Heart left ventricle (tissue), 16 donors: ENCODE data around the gene PYGL. TPM values are rescaled to one million over a fixed set of nuclear protein-coding genes. Genes with fewer than 3 reads are reported as not detected.

Source experiments
- ATAC-seq, 4 donors: fragments of 200-7000 bp; cut with Tn5 transposase; one replicate each; pipeline ENCODE4 v1.9.1; 2020 to 2022; ENCODE audit warnings: moderate library complexity in 4 of 4, mild to moderate bottlenecking in 3 of 4, moderate number of reproducible peaks in 1 of 4
- DNase-seq, 5 donors: peaks; one replicate each; pipeline ENCODE4 v3.0.0-alpha.2; 2020
- H3K27ac ChIP-seq, 12 donors: fragments of 200-600 bp; sonication (generic) in 4 of 12; one replicate each; pipeline versions ENCODE4 v1.5.0 to v1.8.0; 2016 to 2022; ENCODE audit warnings: mild to moderate bottlenecking in 2 of 12
- H3K27me3 ChIP-seq, 9 donors: fragments of 200-600 bp; sonication (generic) in 2 of 9; one replicate each; pipeline versions ENCODE4 v1.5.1 to v1.8.0; 2016 to 2022; ENCODE audit warnings: mild to moderate bottlenecking in 3 of 9
- H3K36me3 ChIP-seq, 9 donors: fragments of 200-600 bp; sonication (generic) in 2 of 9; one replicate each; pipeline versions ENCODE4 v1.5.0 to v1.8.0; 2018 to 2022; ENCODE audit warnings: mild to moderate bottlenecking in 2 of 9
- H3K4me1 ChIP-seq, 12 donors: fragments of 200-600 bp; sonication (generic) in 4 of 12; one replicate each; pipeline versions ENCODE4 v1.5.0 to v1.8.0; 2016 to 2022; ENCODE audit warnings: mild to moderate bottlenecking in 3 of 12
- H3K4me3 ChIP-seq, 12 donors: fragments of 200-600 bp; sonication (generic) in 4 of 12; one replicate each; pipeline versions ENCODE4 v1.5.0 to v1.8.0; 2017 to 2022; ENCODE audit warnings: mild to moderate bottlenecking in 9 of 12, moderate library complexity in 4 of 12
- H3K9me3 ChIP-seq, 12 donors: fragments of 200-600 bp; sonication (generic) in 4 of 12; one replicate each; pipeline versions ENCODE4 v1.5.0 to v1.8.0; 2016 to 2022; ENCODE audit warnings: mild to moderate bottlenecking in 1 of 12
- CTCF ChIP-seq, 12 donors: fragments of 200-600 bp; sonication (generic) in 4 of 12; IDR thresholded peaks; one replicate each; pipeline versions ENCODE4 v1.5.0 to v1.8.0; 2018 to 2022; ENCODE audit warnings: antibody characterized with exemption in 12 of 12, mild to moderate bottlenecking in 5 of 12
- POLR2A ChIP-seq, 2 donors: fragments of 450-650 bp; IDR thresholded peaks; one replicate each; pipeline ENCODE4 v1.6.1; 2017; ENCODE audit warnings: antibody characterized with exemption in 2 of 2, mild to moderate bottlenecking in 2 of 2, moderate library complexity in 2 of 2
- WGBS, 4 donors: extraction: QIAGEN DNeasy Blood & Tissue Kit in 2 of 4; methylation state at CpG; one replicate each; pipeline versions ENCODE4 v1.1.5 to v1.1.7; 2013 to 2018; 5-methylcytosine and 5-hydroxymethylcytosine counted together
- intact Hi-C, 10 donors: fragments of 100-400 bp; cut with DNase I; formaldehyde crosslinking; loops; one replicate each; pipeline versions ENCODE4 v1.11.1 to v1.14.2; 2022
- polyA plus RNA-seq, 2 donors: library from polyadenylated mRNA; stranded (reverse); fragments of 200-250 nt; gene quantifications; one replicate each; pipeline ENCODE4 v1.2.3, GENCODE V29; 2013
- total RNA-seq, 9 donors: library from RNA; depleted of rRNA in 2 of 9; stranded (reverse); fragments of >200 nt in 2 of 9; fragmentation: NEBNext Ultra II Directional in 3 of 9; extraction: Animal tissue kit (Norgen Biotek cat#: 25700) in 3 of 9; gene quantifications; one replicate each; pipeline versions ENCODE4 v1.1.0 to v1.2.4, GENCODE V29; 2016 to 2023
- donor health status: ischemic (EF 13 %, LVEDD 7.1; RV severe dilation, severe dysfunction).
- donor health status: healthy with polysubstance abuse.
- donor health status: DM: no; HTN: yes; CAD: no.
- donor health status: DM: no; HTN: no; CAD: no.
- donor health status: ischemic (EF 25% LVEDD 6.9; RV normal size, moderate dysfunction).
- donor health status: ischemic (EF 25% LVEDD 5.7; RV mildly dilated, moderate dysfunction).
- donor health status: healthy.
- donor health status: DM: yes; HTN: yes; CAD: no.
- donor health status: ischemic (EF 35%, LVEDD 5.7; RV mildly dilated, moderate dysfunction).
- donor health status: nonischemic (EF 11% LVEDD 7.7; RV severe dilation, severe dysfunction).
- donor health status: DM: yes; HTN: yes; CAD: no.
- donor health status: PGD.
- donor health status: ischemic (EF 29% LVEDD 5.4; RV normal size, mild dysfunction).
- donor health status: nonischemic (EF 23%, LVEDD 6.1; RV moderate dilation, normal function).

Gene PYGL
- total and polyA plus RNA-seq, 11 donors = 2.3 to 25.5 (median 6.7) TPM

DNA sequence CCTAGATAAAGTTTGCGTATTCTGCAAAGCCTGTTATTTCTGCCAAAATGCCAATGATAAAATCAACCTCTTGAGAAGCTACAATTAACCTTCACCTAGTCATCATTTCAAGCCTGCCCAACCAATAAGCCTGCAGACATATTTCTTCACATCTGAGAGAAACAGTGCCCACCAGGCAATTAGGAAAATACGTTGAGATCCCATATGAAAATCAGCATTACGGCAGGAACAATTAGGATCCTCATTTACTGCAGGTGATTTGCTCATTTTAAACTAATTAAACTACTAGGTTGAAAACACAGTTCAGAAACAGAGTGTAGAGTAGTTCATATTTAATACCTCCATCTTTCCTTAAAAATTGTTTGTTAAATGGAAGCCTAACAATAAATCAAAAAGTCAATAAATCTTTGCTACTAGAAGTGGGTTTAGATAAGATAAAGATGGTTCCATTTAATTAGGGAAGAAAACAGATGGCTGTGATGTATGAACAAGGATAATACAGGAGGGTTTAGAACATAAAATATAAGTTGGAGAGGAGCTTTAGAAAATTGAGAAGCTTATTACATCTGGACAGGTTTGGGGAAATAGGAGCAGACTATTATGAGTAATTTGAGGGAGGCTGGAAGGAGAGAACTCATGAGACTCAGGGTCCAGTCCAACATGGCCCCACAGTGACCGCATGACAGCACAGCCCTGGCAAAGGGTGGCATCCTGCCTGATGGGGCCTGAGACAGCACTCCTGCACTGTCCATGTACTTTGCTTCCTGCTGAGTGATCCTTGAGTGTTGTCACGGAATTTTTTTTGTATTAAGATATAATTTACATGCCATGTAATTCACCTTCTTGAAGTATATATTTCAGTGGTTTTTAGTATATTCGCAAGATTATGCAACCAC is 26.9 kb upstream of the PYGL start:
- Histone ChIP-seq H3K27me3 (no peaks in the 10 kb centered on the region), H3K4me1 (peaks cover 0 to 13% (median 0%) of the 10 kb centered on the region in 12 donors), H3K9me3 (no peaks in the 10 kb centered on the region), H3K36me3 (no peaks in the 10 kb centered on the region), H3K4me3 (no peak overlapping the region), H3K27ac (no peak overlapping the region)
- intact Hi-C loops = no loop called here
- DNase-seq (no peak), ATAC-seq (no peak)
- TF ChIP-seq POLR2A (IDR thresholded peaks at IDR 0.05) (no peak), CTCF (IDR thresholded peaks at IDR 0.05) (no peak)
- WGBS, 4 donors = 89 to 90% (median 90%) methylated on average over 6 of the region's 6 CpGs

DNA sequence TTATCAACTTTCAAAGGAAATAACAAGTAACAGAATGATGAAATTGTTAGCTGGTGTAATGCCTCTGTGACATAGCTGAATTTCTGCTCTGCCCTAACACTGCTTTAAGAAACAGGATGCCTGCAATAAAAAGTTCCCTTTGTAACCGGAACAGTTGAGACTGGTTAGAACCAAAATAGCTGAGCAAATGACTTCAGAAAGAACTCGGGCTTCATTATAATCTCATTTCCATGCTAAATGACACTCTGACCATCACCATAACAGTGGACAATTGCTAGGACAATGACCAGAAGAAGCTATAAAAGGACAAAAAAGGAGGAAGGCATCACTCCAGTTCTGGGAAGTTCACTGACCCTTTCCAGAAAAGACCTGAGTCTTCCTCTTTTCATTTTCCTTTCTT is 23.5 kb upstream of the PYGL start:
- ATAC-seq (peak in 3 of 4 donors; percentile 24 to 73 (median 56)), DNase-seq (no peak)
- 47 to 52% (median 49%) methylated on average over 2 of the region's 2 CpGs for WGBS, 4 donors
- H3K4me3 ChIP-seq = no peak overlapping the region
- intact Hi-C loops = loop anchor here in 1 of 10 donors (10.0 kb wide), 1 partner anchor 817 kb away; no protein-coding TSS in a partner anchor
- H3K36me3 ChIP-seq = no peaks in the 10 kb centered on the region
- no peaks in the 10 kb centered on the region for H3K9me3 ChIP-seq
- peak overlapping the region in 1 of 12 donors; percentile 80 for H3K27ac ChIP-seq
- no peaks in the 10 kb centered on the region for H3K27me3 ChIP-seq
- no peak for TF ChIP-seq POLR2A (IDR thresholded peaks at IDR 0.05)
- TF ChIP-seq CTCF (IDR thresholded peaks at IDR 0.05) = no peak
- H3K4me1 ChIP-seq = peaks cover 0 to 17% (median 0%) of the 10 kb centered on the region in 12 donors

- intact Hi-C loops = loop anchor here in 1 of 10 donors (10.0 kb wide), 1 partner anchor 818 kb away; no protein-coding TSS in a partner anchor
- Histone ChIP-seq H3K27ac (peak overlapping the region in 1 of 12 donors; percentile 80), H3K4me3 (no peak overlapping the region), H3K9me3 (no peaks in the 10 kb centered on the region), H3K36me3 (no peaks in the 10 kb centered on the region), H3K27me3 (no peaks in the 10 kb centered on the region), H3K4me1 (peaks cover 0 to 19% (median 0%) of the 10 kb centered on the region in 12 donors)
- ATAC-seq (no peak), DNase-seq (no peak)
- 51 to 71% (median 61%) methylated on average over 3 of the region's 3 CpGs for WGBS, 4 donors
- TF ChIP-seq CTCF (IDR thresholded peaks at IDR 0.05) = no peak
- no peak for TF ChIP-seq POLR2A (IDR thresholded peaks at IDR 0.05)
Observed at GRCh38 chr14:50967103-50967502, 22.8 kb upstream of the PYGL start.

DNA sequence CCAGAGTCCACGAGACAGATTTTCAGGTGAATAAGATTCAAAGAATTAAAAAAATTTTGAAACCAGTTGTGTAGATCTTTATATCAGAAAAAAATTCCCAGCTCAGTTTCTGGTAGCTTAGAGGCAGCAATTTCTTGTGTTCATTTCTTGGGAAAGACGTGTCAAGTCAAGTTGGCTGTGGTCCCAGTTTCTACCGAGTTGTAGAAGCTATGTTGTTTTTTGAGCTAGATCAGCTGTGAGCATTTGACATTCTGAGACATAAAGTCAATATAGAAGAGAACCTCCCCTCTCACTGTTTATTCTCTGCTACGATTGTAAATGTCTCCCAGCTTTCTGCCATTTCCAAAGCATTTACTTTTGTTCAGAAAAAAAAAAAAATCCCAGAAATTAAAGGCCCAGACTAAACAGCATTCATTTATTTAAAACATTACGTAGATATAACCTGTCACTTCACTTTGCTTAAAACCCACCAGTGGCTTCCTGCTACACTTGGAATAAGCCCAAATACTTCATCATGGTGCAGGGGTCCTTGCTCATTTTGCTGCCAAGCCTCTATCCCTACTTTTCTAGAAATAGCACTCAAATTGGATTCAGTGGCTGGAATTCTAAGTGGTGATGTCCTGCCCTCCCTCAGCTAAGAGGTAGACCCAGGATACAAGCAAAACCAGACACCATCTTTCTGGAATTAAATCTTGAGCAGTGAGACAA is 20.6 kb upstream of the PYGL start:
- TF ChIP-seq POLR2A (IDR thresholded peaks at IDR 0.05) = no peak
- no peak for TF ChIP-seq CTCF (IDR thresholded peaks at IDR 0.05)
- ATAC-seq (no peak), DNase-seq (peak in 3 of 5 donors; percentile 42 to 60 (median 44))
- 31 to 42% (median 35%) methylated on average over 5 of the region's 5 CpGs for WGBS, 4 donors
- no peak overlapping the region for H3K4me3 ChIP-seq
- peak overlapping the region in 1 of 12 donors; percentile 48 for H3K27ac ChIP-seq
- intact Hi-C loops = loop anchor here in 2 of 10 donors (5.0 to 10.0 kb wide), 2 partner anchors 257 to 820 kb away; no protein-coding TSS in a partner anchor
- H3K27me3 ChIP-seq = no peaks in the 10 kb centered on the region
- H3K36me3 ChIP-seq = no peaks in the 10 kb centered on the region
- H3K4me1 ChIP-seq = peaks cover 0 to 35% (median 0%) of the 10 kb centered on the region in 12 donors
- no peaks in the 10 kb centered on the region for H3K9me3 ChIP-seq
